Glomerular visceral epithelial cell (primary cell): ENCODE measurements around the gene CPXM2.

ENCODE experiments used
- DNase-seq: peaks from one replicate; pipeline ENCODE4 v3.0.0-alpha.2; 2016; ENCODE audit errors: extremely low spot score

The CPXM2 gene

GRCh38 chr10:123870260-123870659, 21.3 kb downstream of the CPXM2 start:
- DNase-seq, result peak; percentile 36

- DNase-seq, result no peak
Measured at GRCh38 chr10:123869020-123869414, 22.6 kb downstream of the CPXM2 start.

- no peak for DNase-seq
Measured at GRCh38 chr10:123868038-123869019, 23.3 kb downstream of the CPXM2 start.

GRCh38 chr10:123865880-123866279, 25.7 kb downstream of the CPXM2 start:
- no peak for DNase-seq

- DNase-seq, result no peak
Measured at GRCh38 chr10:123865350-123865749, 26.3 kb downstream of the CPXM2 start.

GRCh38 chr10:123864923-123865322, 26.7 kb downstream of the CPXM2 start:
- DNase-seq, result no peak

- no peak for DNase-seq
Measured at GRCh38 chr10:123863721-123864482, 27.7 kb downstream of the CPXM2 start.

GRCh38 chr10:123863183-123863575, 28.4 kb downstream of the CPXM2 start:
- DNase-seq, result no peak

- no peak for DNase-seq
Measured at GRCh38 chr10:123862421-123863182, 29.0 kb downstream of the CPXM2 start.

GRCh38 chr10:123860856-123861255, 30.8 kb downstream of the CPXM2 start:
- DNase-seq, result no peak

- DNase-seq, result no peak
Measured at GRCh38 chr10:123860209-123860608, 31.4 kb downstream of the CPXM2 start.

GRCh38 chr10:123859653-123860050, 32.0 kb downstream of the CPXM2 start:
- DNase-seq, result no peak

GRCh38 chr10:123858907-123859652, 32.5 kb downstream of the CPXM2 start:
- no peak for DNase-seq

GRCh38 chr10:123858077-123858681, 33.4 kb downstream of the CPXM2 start:
- no peak for DNase-seq

- no peak for DNase-seq
Measured at GRCh38 chr10:123857616-123858015, 34.0 kb downstream of the CPXM2 start.

GRCh38 chr10:123855008-123855684, 36.5 kb downstream of the CPXM2 start:
- DNase-seq, result no peak

GRCh38 chr10:123854498-123854897, 37.1 kb downstream of the CPXM2 start:
- no peak for DNase-seq

- no peak for DNase-seq
Measured at GRCh38 chr10:123854003-123854402, 37.6 kb downstream of the CPXM2 start.

- DNase-seq, result no peak
Measured at GRCh38 chr10:123852411-123852951, 39.1 kb downstream of the CPXM2 start.
